GM12878 (cell line): ENCODE data around the gene GLP1R. TPM values are rescaled to one million over a fixed set of nuclear protein-coding genes. Genes with fewer than 3 reads are reported as not detected.

Source experiments
- ATAC-seq: fragments of 200-7000 bp; cut with Tn5 transposase; 3 replicates; pipeline ENCODE4 v1.9.1; 2020; ENCODE audit warnings: mild to moderate bottlenecking, moderate library complexity
- BruUV-seq: library from RNA; stranded (reverse); fragments of 400-500 nt; replicated peaks from 2 replicates; lab custom pipeline; 2021; lab: Mats Ljungman, UMichigan
- CTCF ChIA-PET: fragments of 300-600 bp; sonication (Branson Sonifier 250); formaldehyde crosslinking; extraction: SDS; loops from one replicate; lab custom pipeline; 2021; ENCODE audit warnings: inconsistent platforms; lab: Yijun Ruan, JAX
- POLR2A ChIA-PET: fragments of 350-600 bp; formaldehyde crosslinking; extraction: SDS; loops from one replicate; lab custom pipeline; 2021; ENCODE audit warnings: inconsistent platforms; lab: Charles Lee
- RAD21 ChIA-PET: fragments of 300-600 bp; sonication (Branson Sonifier 250); formaldehyde crosslinking; loops from one replicate; lab custom pipeline; 2023; ENCODE audit warnings: antibody characterized with exemption; ENCODE audit not compliant: unreplicated experiment; lab: Charles Lee
- SMC1A ChIA-PET: fragments of 300-600 bp; sonication (Branson Sonifier 250); formaldehyde crosslinking; loops from one replicate; lab custom pipeline; 2023; ENCODE audit not compliant: unreplicated experiment, uncharacterized antibody; lab: Charles Lee
- DNase-seq: peaks from one replicate; pipeline ENCODE4 v3.0.0-alpha.2; 2011; ENCODE audit warnings: low read depth, low spot score
- FAIRE-seq: peaks from 3 replicates; lab custom pipeline; 2011; peaks lifted over from hg19 to GRCh38; lab: Jason Lieb, UNC
- H2AFZ ChIP-seq: 2 replicates; pipeline ENCODE4 v1.6.0; 2011; ENCODE audit warnings: low read depth, low read length, control low read depth; ENCODE audit not compliant: control insufficient read depth
- H3K27ac ChIP-seq: 2 replicates; pipeline ENCODE4 v1.5.1; 2011; ENCODE audit warnings: control low read depth; ENCODE audit not compliant: control insufficient read depth, insufficient read depth
- H3K27me3 ChIP-seq, 2 experiments: replicated peaks in 1 of 2; 2 replicates each; pipeline versions ENCODE4 v1.6.0 to v1.6.1; 2011; ENCODE audit warnings: low read length in 1 of 2; ENCODE audit not compliant: control insufficient read depth in 2 of 2, insufficient read depth in 2 of 2
- H3K36me3 ChIP-seq, 2 experiments: 2 replicates each; pipeline ENCODE4 v1.5.1; 2011; ENCODE audit warnings: low read length in 1 of 2; ENCODE audit not compliant: control insufficient read depth in 2 of 2, insufficient read depth in 2 of 2
- H3K4me1 ChIP-seq: 2 replicates; pipeline ENCODE4 v1.6.1; 2011; ENCODE audit warnings: mild to moderate bottlenecking, low read length, moderate library complexity, mixed read lengths; ENCODE audit not compliant: control insufficient read depth, insufficient read depth
- H3K4me2 ChIP-seq: 2 replicates; pipeline ENCODE4 v1.6.0; 2011; ENCODE audit warnings: control low read depth; ENCODE audit not compliant: control insufficient read depth, insufficient read depth
- H3K4me3 ChIP-seq: fragments of 200-600 bp; sonication (generic); 2 replicates; pipeline ENCODE4 v1.5.1; 2016
- H3K79me2 ChIP-seq: 2 replicates; pipeline ENCODE4 v1.6.0; 2011; ENCODE audit warnings: low read length; ENCODE audit not compliant: control insufficient read depth, insufficient read depth
- H3K9ac ChIP-seq: 2 replicates; pipeline ENCODE4 v1.8.0; 2011; ENCODE audit warnings: low read length, control low read depth, mixed read lengths; ENCODE audit not compliant: control insufficient read depth, insufficient read depth
- H3K9me3 ChIP-seq: replicated peaks from 3 replicates; pipeline ENCODE4 v1.5.1; 2011; ENCODE audit warnings: mild to moderate bottlenecking, low read length; ENCODE audit not compliant: control insufficient read depth, insufficient read depth
- H4K20me1 ChIP-seq: 2 replicates; pipeline ENCODE4 v1.6.0; 2011; ENCODE audit not compliant: control insufficient read depth, insufficient read depth
- BCLAF1 ChIP-seq: fragments of 450-650 bp; IDR thresholded peaks from 2 replicates; pipeline ENCODE4 v1.6.1; 2017; ENCODE audit warnings: antibody characterized with exemption, mild to moderate bottlenecking, moderate library complexity
- BMI1 ChIP-seq: fragments of 450-650 bp; IDR thresholded peaks from 2 replicates; pipeline ENCODE4 v1.6.1; 2016; ENCODE audit warnings: mild to moderate bottlenecking, moderate library complexity, borderline replicate concordance
- BRCA1 ChIP-seq: IDR thresholded peaks from 2 replicates; pipeline ENCODE4 v1.6.1; 2011; ENCODE audit warnings: low read depth, low read length, improper control_type of control experiment
- ETV6 ChIP-seq, 2 experiments: fragments of 450-650 bp in 1 of 2; IDR thresholded peaks in 1 of 2; conservative IDR thresholded peaks in 1 of 2; 2 replicates each; pipeline ENCODE4 v1.6.1; 2014; ENCODE audit warnings: antibody characterized with exemption in 1 of 2, borderline replicate concordance in 1 of 2, low read depth in 1 of 2, mild to moderate bottlenecking in 1 of 2, moderate library complexity in 1 of 2
- NFYB ChIP-seq: IDR thresholded peaks from 2 replicates; pipeline ENCODE4 v1.6.1; 2011; ENCODE audit warnings: low read depth, mild to moderate bottlenecking, low read length, improper control_type of control experiment, moderate library complexity; ENCODE audit not compliant: insufficient read depth
- PML ChIP-seq: IDR thresholded peaks from 2 replicates; pipeline ENCODE4 v1.6.1; 2012; ENCODE audit warnings: low read length, inconsistent platforms
- RUNX3 ChIP-seq: IDR thresholded peaks from 2 replicates; pipeline ENCODE4 v1.6.1; 2012; ENCODE audit warnings: low read length, inconsistent platforms
- SP1 ChIP-seq: IDR thresholded peaks from one replicate; pipeline ENCODE4 v1.6.1; 2011; ENCODE audit warnings: low read depth, low read length
- WGBS: methylation state at CpG from one replicate; pipeline ENCODE4 v1.1.6; 2016; ENCODE audit warnings: low lambda C conversion rate; ENCODE audit not compliant: insufficient replicate concordance, insufficient coverage; ENCODE audit errors: missing lambda C conversion rate; 5-methylcytosine and 5-hydroxymethylcytosine counted together
- in situ Hi-C: fragments of 300-500 bp; cut with MboI; formaldehyde crosslinking; loops from 9 replicates; pipeline ENCODE4 v1.14.3; 2018; ENCODE audit warnings: mixed read lengths
- intact Hi-C: fragments of 100-400 bp; cut with micrococcal nuclease; formaldehyde crosslinking; loops from one replicate; pipeline ENCODE4 v1.14.2; 2022; ENCODE audit not compliant: unreplicated experiment
- polyA plus RNA-seq, 11 experiments: library from polyadenylated mRNA; depleted of rRNA in 4 of 11; unstranded in 6 of 11; stranded (reverse) in 5 of 11; fragments of >200 nt; fragmentation: Nextera tagmentation in 4 of 11; fragmentation: Illumina TruSeq in 1 of 11; extraction: Ambion mirVana in 4 of 11; extraction: Trizol in 1 of 11; gene quantifications; 1 replicate in 1 of 11; 2 replicates in 10 of 11; pipeline versions ENCODE4 v1.2.1 to v1.2.3, GENCODE V29; 2011 to 2016; ENCODE audit warnings: inconsistent platforms in 2 of 11, missing spikeins in 2 of 11, low read depth in 1 of 11
- total RNA-seq, 4 experiments: library from RNA; depleted of rRNA in 3 of 4; stranded (reverse); fragments of >200 nt in 3 of 4; fragmentation: Illumina TruSeq in 1 of 4; extraction: Trizol in 1 of 4; gene quantifications; 2 replicates each; pipeline versions ENCODE4 v1.2.1 to v1.2.3, GENCODE V29; 2013 to 2021
- TF ChIP-seq, protein P1 (sequence below): IDR thresholded peaks from 2 replicates; pipeline ENCODE4 v1.6.1; 2011; ENCODE audit warnings: low read depth, mild to moderate bottlenecking, low read length, moderate library complexity, borderline replicate concordance; ENCODE audit errors: extremely low read depth

GLP1R gene
- total and polyA plus RNA-seq, 10 of the 15 experiments (the other 5 are each of a cell fraction or from before 2014, with no cell fraction given) = 0.01 TPM; not detected in 9

- in situ Hi-C loops (no loop called here), intact Hi-C loops (no loop called here)
- no peaks in the 10 kb centered on the region for H3K9me3 ChIP-seq
- no peak overlapping the region for H3K27ac ChIP-seq
- DNase-seq (no peak), FAIRE-seq (no peak), ATAC-seq (no peak)
- ChIA-PET CTCF (interaction anchor here (0.9 to 1.4 kb wide), 2 partner anchors 19 to 20 kb away, joined by 3 read pairs; no protein-coding TSS in a partner anchor), SMC1A (no interaction called here), RAD21 (no interaction called here), POLR2A (no interaction called here)
- WGBS = 49% methylated on average over 9 of the region's 9 CpGs
- no peak overlapping the region for H2AFZ ChIP-seq
- no peaks in the 10 kb centered on the region for H3K36me3 ChIP-seq
- H3K9ac ChIP-seq = no peak overlapping the region
- BruUV-seq = no TSS peak
- TF ChIP-seq ETV6 (conservative IDR thresholded peaks at IDR 0.05 in 1 of 2, IDR thresholded peaks at IDR 0.05 in 1 of 2; ENCODE audit: borderline replicate concordance in 1 of 2, low read depth in 1 of 2) (no peak), NFYB (no peak), BRCA1 (no peak), SP1 (no peak), RUNX3 (no peak), BCLAF1 (no peak), BMI1 (no peak), PML (no peak)
- TF ChIP-seq, protein P1, sequence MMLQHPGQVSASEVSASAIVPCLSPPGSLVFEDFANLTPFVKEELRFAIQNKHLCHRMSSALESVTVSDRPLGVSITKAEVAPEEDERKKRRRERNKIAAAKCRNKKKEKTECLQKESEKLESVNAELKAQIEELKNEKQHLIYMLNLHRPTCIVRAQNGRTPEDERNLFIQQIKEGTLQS = no peak
- H3K4me3 ChIP-seq = no peak overlapping the region
- no peaks in the 10 kb centered on the region; the same call in 1 of the 2 replicates for H3K4me1 ChIP-seq
- no peaks in the 10 kb centered on the region for H3K79me2 ChIP-seq
- H3K27me3 ChIP-seq = peaks cover 8 to 16% of the 10 kb centered on the region in 2 experiments
- 0 out of 2 replicates have a peak, but pooled peaks cover 3% of the 10 kb centered on the region for H4K20me1 ChIP-seq
- H3K4me2 ChIP-seq = no peak overlapping the region
These were observed 1.1 kb downstream of the GLP1R start for GRCh38 chr6:39049575-39050283.
